DND-41 (cell line): ENCODE measurements around the gene FBRS.

Experiments used
- ATAC-seq: fragments of 200-7000 bp; cut with Tn5 transposase; 3 replicates; pipeline ENCODE4 v1.9.1; 2021; ENCODE audit warnings: low read depth; ENCODE audit not compliant: insufficient read depth
- DNase-seq: peaks from one replicate; pipeline ENCODE4 v3.0.0-alpha.2; 2020
- H2AFZ ChIP-seq: 2 replicates; pipeline ENCODE4 v1.6.0; 2012; ENCODE audit warnings: low read depth, low read length
- H3K27ac ChIP-seq: 2 replicates; pipeline ENCODE4 v1.5.1; 2012; ENCODE audit warnings: low read length, inconsistent platforms
- H3K27me3 ChIP-seq: fragments of 200-600 bp; sonication (generic); 2 replicates; pipeline ENCODE4 v1.6.0; 2012; ENCODE audit warnings: low read length, mild to moderate bottlenecking, inconsistent platforms; ENCODE audit not compliant: insufficient read depth, poor library complexity
- H3K36me3 ChIP-seq: 2 replicates; pipeline ENCODE4 v1.5.1; 2012; ENCODE audit warnings: low read length, inconsistent platforms; ENCODE audit not compliant: insufficient read depth
- H3K4me1 ChIP-seq: 2 replicates; pipeline ENCODE4 v1.5.1; 2012; ENCODE audit warnings: mild to moderate bottlenecking, low read length; ENCODE audit not compliant: insufficient read depth
- H3K4me2 ChIP-seq: 2 replicates; pipeline ENCODE4 v1.6.0; 2012; ENCODE audit warnings: mild to moderate bottlenecking, moderate library complexity, low read length, inconsistent platforms; ENCODE audit not compliant: insufficient read depth
- H3K4me3 ChIP-seq, 2 experiments: fragments of 200-600 bp in 1 of 2; shearing (Covaris generic) in 1 of 2; 2 replicates each; pipeline ENCODE4 v1.5.1; 2012 to 2016; ENCODE audit warnings: inconsistent platforms in 2 of 2, low read length in 2 of 2, mild to moderate bottlenecking in 2 of 2, low read depth in 1 of 2, moderate library complexity in 1 of 2
- H3K79me2 ChIP-seq: 2 replicates; pipeline ENCODE4 v1.6.0; 2012; ENCODE audit warnings: low read length, inconsistent platforms; ENCODE audit not compliant: insufficient read depth
- H3K9ac ChIP-seq: 2 replicates; pipeline ENCODE4 v1.6.0; 2012; ENCODE audit warnings: low read depth, mild to moderate bottlenecking, inconsistent platforms, low read length, moderate library complexity
- H3K9me3 ChIP-seq: 2 replicates; pipeline ENCODE4 v1.5.1; 2012; ENCODE audit warnings: low read length, moderate library complexity, mild to moderate bottlenecking, inconsistent platforms; ENCODE audit not compliant: insufficient read depth, severe bottlenecking
- H4K20me1 ChIP-seq: 2 replicates; pipeline ENCODE4 v1.6.0; 2012; ENCODE audit warnings: low read length; ENCODE audit not compliant: insufficient read depth
- CTCF ChIP-seq: IDR thresholded peaks from 2 replicates; pipeline ENCODE4 v1.5.1; 2012; ENCODE audit warnings: borderline replicate concordance, low read length, moderate library complexity, mild to moderate bottlenecking; ENCODE audit not compliant: poor library complexity, severe bottlenecking; ENCODE audit errors: extremely low read depth
- EZH2 ChIP-seq: IDR thresholded peaks from 3 replicates; pipeline ENCODE4 v1.6.1; 2012; ENCODE audit warnings: borderline replicate concordance, low read depth, mild to moderate bottlenecking, moderate library complexity, low read length, inconsistent platforms; ENCODE audit not compliant: severe bottlenecking

FBRS gene

GRCh38 chr16:30621765-30622164 lies 36.5 kb upstream of the FBRS start:
- no peak overlapping the region for H3K9ac ChIP-seq
- no peaks in the 10 kb centered on the region for H3K9me3 ChIP-seq
- TF ChIP-seq EZH2 (no peak), CTCF (no peak)
- no peaks in the 10 kb centered on the region for H3K4me1 ChIP-seq
- ATAC-seq = no peak
- no peaks in the 10 kb centered on the region for H3K27me3 ChIP-seq
- H3K79me2 ChIP-seq = no peaks in the 10 kb centered on the region
- no peak overlapping the region for H3K4me2 ChIP-seq
- H3K4me3 ChIP-seq = no peak overlapping the region
- no peak overlapping the region for H2AFZ ChIP-seq
- DNase-seq = no peak
- no peaks in the 10 kb centered on the region for H3K36me3 ChIP-seq
- H4K20me1 ChIP-seq = no peaks in the 10 kb centered on the region
- H3K27ac ChIP-seq = no peak overlapping the region

DNA sequence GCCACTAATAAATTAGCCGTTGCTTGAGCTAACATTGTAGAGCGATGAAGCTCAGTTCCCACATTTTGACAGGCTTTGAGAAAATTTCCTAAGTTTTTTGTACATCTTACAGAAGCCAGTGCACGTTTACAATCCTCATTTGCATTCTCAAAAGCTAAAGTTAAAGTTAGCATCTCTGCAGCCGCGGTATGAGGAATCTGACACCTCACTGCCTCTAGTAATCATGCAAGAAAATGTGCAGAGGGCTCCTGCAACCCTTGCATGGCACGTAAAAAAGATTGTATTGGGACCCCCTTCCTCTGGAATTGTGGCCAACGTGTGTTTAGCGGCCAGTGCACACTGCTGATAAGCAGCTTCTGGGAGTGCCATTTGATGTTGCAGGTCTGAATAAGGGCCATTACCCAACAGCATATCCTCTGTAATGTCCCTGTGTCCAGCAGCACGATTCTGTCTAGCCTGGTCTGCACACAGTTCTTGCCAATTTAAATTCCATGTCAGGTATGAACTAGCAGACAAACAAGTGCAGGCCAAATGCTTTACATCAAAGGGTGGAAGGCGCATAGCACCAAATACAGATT lies 35.7 kb upstream of the FBRS start:
- H3K36me3 ChIP-seq = no peaks in the 10 kb centered on the region
- no peaks in the 10 kb centered on the region for H3K9me3 ChIP-seq
- no peaks in the 10 kb centered on the region for H3K4me1 ChIP-seq
- no peaks in the 10 kb centered on the region for H3K79me2 ChIP-seq
- no peak overlapping the region for H2AFZ ChIP-seq
- no peaks in the 10 kb centered on the region for H3K27me3 ChIP-seq
- ATAC-seq (no peak), DNase-seq (no peak)
- no peak for TF ChIP-seq CTCF
- TF ChIP-seq EZH2 = no peak
- H3K4me2 ChIP-seq = no peak overlapping the region
- H3K4me3 ChIP-seq = no peak overlapping the region
- no peak overlapping the region for H3K27ac ChIP-seq
- H4K20me1 ChIP-seq = no peaks in the 10 kb centered on the region
- H3K9ac ChIP-seq = no peak overlapping the region

DNA sequence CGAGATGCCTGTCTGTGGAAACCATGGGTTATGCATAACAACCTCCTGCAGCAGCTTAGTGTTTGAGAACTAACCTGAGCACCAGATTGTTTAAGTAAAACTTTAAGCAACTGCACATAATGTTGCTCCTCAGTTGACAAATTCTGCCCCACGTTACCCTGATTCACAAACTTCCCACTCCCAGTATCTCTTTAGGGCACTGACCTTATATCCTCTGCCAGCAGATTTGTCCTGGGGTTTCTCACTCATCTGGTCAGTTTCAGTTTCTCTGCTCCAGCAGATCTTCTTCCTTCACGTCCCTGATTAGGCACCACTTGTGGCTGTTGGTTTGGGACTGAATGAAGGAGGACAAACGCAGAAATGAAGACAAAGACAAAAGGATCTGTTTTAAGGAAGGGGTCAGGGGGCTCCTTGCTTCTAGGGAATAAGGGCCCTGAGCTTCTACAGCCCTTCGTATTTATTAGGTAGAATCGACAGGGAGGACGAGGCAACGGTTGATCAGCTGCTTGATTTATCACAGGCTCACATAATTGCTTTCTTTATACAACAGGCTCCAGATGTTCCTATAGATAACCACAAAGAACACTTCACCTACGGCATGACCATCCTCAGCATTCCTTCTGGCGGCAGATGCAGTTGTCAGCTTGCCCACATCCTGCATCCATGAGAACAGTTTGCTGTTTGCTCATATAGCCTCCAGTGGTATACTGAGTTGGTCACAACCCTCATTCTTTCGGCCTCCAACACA lies 34.5 kb upstream of the FBRS start:
- Histone ChIP-seq H4K20me1 (no peaks in the 10 kb centered on the region), H3K9ac (no peak overlapping the region), H3K36me3 (no peaks in the 10 kb centered on the region), H3K79me2 (no peaks in the 10 kb centered on the region), H3K4me3 (no peak overlapping the region), H3K4me1 (peaks cover 4% of the 10 kb centered on the region), H3K4me2 (no peak overlapping the region), H3K9me3 (no peaks in the 10 kb centered on the region), H2AFZ (no peak overlapping the region), H3K27me3 (no peaks in the 10 kb centered on the region), H3K27ac (no peak overlapping the region)
- ATAC-seq (no peak), DNase-seq (peak; percentile 35)
- TF ChIP-seq EZH2 (no peak), CTCF (no peak)
